Measurements from ENCODE around the gene CAMK2D.

The CAMK2D gene

DNA sequence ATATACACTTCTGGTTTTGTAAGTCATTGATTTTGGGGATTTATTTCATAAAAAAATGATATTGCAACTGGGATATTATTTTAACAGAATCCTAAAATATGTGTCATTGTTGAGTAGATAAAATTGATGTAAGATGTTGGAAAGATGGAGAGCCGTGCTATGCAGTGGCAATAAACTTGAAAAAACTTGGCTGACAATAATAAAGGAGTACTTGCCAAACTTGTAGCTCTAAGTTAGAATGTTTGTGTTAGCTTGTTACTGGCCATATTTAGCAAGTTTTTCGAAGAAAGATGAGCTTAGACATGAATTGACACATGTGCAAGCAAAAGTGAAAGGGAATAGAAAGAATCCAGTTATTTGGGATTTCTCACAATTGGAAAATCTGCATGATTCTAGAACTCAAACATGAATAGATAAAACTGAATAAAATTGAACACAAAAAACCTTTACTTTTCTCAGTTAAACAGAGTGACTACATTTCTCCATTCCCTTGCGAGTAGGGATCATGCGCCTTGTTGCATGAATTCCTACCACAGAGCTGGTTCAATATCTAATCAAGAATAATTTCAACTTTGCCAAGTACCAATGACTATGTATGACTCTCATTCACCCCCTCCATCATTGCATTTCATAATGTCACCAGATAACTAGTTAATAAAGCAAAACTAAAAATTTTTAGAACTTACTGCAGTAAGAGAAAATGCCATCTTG is 327.8 kb downstream of the CAMK2D start:
- DNase-seq: no peak

DNA sequence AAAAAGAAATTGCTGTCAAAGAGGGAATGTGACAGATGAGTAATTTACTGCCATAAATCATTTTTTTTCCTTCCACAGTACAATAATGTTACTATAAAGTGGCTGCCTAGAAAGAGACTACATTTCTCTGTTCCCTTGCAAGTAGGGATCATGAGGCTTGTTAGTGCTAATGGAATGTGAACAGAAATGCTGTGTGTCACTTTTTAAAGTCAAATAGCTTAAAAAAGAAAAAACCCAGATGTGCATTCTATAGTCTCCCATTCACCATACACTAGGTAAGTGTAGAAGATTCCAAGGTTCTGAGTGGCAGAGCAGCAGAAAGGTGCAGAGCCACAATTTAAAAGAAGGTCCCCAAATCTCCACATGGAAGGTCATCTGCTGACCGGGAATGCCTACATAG is 328.4 kb downstream of the CAMK2D start:
- DNase-seq: no peak

DNA sequence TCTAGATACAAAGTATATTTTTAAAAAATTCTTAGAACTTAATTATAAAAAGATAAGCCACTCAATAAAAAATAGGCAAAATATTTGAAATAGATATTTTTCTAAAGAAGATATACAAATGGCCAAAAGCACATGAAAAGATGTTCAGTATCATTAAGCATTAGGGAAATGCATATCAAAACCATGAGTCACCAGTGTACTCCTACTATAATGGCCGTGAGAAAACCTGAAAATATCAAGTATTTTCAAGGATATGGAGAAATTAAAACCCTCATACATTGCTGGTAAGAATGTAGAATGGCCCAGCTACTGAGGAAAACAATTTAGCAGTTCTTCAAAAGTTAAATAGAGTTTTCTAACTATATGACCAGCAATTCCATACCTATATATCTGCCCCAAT is 337.9 kb downstream of the CAMK2D start:
- DNase-seq: no peak

DNA sequence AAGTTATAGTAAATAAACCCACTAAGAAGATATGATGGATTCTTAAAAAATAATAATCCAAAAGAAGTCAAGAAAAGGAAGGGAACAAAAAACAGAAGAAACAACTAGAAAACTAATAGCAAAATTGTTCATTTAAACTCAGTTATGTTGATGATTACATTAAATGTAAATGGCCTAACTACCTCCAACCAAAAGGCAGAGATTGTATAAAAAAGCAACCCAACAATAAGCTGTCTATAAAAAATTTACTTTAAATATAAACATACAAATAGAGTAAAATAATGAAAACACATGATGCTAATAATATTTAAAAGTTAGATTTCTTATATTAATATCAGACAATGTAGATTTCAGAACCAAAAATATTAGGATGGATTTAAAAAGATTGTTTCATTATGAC is 340.6 kb downstream of the CAMK2D start:
- no peak for DNase-seq

DNA sequence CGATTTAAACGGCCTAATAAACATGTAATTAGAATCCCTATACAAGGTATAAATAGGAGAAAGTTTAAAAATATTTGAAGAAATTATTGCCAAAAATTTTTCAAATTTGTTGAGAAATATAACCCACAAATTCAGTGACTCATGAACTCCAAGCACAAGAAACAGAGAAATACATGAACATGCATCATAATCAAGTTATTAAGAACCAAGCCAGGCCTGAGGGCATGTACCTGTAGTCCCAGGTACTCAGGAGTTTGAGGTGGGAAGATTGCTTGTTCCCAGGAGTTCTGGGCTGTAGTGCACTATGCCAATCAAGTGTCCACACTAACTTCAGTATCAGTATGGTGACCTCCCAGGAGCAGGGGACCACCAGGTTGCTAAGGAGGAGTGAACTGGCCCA is 341.9 kb downstream of the CAMK2D start:
- no peak for DNase-seq

DNA sequence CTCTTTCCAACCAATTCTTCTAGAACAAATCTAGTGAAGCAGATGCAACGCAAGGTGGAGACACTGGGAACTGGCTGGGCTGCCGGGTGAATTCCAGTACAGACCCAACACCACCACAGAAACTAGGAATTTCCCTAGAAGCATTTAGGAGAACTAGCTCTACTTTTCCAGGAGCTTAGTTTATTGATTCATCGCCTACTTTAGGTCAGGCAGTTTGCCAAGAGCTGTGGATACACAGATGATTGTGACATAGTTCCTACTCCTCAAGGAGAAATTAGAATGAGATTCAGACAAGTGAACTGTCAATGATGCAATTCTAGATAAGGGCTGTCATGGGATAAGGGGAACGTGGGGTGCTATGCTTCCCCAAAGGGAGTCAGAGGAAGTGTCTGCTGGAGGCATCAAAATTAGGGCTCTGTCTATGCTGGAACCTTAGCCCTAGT is 350.0 kb downstream of the CAMK2D start:
- DNase-seq: no peak

DNA sequence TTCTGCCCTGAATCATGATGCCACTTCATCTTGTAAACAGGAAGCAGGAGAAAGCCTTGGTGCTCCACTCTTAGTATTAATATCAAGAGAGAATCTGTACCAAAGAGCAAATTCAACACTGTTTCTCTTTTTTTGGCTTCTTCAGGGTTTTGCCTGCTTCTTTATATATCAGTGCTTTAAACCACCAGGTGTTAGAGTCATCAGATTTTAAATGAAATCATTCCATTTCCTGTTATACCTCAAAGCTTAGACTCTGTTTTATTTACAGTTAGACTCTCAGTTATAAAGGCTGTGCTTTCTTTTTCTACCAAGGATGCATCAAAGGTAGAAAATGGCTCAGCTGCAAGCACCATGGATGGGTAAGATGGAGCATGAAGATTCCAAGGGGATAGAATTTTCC is 350.9 kb downstream of the CAMK2D start:
- no peak for DNase-seq

DNA sequence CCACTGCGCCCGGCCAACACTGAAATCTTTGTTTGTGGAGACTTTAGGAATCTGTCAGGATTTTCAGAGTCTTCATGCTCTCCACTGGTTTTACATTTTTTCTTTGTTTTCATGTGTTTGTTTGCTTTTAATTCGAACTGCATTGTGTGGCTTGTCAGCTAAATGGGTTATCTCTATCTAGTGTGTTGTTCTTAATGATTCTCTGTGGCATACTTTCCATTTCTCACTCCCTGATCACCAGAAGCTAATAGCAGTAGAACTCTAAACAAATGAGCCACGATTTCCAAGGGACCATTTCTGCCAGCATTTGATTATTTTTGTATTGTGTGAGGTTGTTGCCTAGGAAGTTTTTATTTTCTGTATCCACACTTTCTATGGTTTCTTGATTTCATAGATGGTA is 352.4 kb downstream of the CAMK2D start:
- DNase-seq: no peak

DNA sequence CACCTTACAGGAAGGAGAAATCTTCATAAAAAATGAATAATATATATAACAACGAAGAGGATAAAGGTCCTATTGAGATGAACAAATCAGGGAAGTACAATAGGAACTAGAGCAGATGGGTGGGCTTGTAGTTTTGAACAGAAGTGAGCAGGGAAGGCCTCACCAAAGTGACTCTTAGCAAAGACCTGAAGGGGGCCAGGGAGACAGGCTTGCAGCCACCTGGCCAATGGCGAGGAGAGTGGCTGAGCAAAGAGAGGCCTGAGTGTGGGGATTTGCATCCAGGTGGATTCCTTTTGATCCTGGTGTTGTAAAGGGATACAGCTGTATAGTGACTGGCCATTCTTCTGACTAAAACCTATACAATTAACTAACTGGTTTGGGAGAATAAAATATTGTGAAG is 354.1 kb downstream of the CAMK2D start:
- no peak for DNase-seq

DNA sequence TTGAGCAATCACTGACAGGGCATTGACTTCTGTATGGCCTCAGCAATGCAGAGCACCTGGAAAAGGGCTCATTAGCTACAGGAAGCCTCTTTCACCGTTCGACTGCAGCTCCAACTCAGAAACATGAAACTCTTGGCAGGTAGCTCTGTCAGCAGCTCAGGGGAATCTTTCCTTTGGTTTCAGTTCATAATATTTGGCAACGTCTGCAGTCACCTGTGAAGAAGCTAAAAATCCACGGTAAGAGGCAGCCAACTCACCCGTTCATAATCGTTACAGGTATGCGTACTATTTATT is 354.9 kb downstream of the CAMK2D start:
- DNase-seq: no peak

DNA sequence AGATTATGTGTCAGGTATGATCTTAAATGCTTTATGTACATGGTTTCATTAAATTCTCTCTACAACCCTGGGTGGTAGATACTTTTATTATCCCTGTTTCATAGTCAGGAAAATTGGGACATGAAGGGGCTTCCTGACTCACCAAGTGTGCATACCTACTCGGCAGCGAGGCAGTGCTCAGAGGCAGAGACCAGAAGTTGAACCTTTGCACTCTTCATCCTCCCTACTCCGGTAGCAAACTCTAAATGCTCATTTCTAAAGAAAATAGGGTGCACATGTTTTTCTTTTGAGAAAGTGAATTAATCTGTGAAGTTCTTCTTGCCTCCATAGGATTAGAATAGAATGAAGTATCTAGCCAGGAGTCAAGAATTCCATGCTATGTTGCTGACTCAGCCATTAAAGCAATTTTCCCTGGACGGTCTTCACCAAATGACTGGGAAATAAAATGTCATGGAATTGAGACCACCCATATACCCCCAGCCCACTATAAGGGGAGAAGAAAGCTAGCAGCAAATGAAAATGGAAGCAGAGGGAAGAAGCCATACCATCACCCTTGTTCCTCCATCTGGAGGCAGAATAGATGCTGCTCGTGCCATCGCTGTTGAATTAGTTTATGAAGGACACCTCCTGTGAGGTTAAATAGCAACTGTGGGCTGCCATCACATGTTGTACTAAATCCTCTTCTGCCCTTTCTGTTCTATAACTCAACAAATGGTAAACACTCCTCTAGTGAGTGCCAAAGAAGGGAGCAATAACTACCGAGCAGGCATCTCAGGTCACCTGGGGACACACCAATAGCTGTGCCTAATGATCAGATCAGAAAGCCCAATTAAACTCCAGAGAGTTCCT is 355.4 kb downstream of the CAMK2D start:
- no peak for DNase-seq

DNA sequence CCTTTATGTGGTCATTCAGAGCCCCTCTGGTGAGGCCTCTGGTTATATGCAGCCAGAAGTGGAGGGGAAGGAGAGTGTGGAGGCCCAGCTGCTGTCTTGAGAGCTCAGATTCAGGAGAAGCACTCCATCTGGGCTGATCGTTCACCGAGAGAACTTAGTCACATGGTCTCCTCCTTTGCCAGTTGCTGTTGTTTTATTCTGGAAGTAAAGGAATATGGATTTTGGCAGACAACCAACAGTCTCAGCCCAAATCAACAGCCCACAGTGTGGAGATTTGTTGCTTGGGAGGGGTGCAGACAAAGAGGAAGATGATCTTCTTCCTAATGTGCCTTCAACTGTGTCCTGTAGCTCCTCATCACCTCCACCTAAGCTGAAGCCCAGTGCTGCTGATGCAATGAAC is 356.7 kb downstream of the CAMK2D start:
- DNase-seq: no peak

DNA sequence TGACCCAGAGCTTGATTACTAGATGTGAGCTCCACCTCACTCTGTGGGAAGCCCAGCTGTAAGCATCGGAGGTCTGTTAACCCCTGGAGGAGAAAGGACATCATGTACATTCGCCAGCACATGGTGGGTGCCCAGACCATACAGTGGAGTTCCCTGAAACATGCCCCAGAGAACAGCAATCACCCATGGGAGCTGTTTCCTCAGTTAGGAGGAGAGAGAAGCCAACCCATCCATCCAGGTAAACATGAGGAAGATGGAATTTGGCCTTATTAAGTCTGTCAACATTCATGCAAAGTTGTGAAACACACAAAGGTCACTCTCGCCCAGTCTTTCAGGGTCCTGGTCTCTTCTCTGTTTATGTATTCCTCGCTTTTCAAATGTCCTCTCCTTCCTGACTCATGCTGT is 357.4 kb downstream of the CAMK2D start:
- DNase-seq: no peak

Data from activated CD4-positive, alpha-beta T cell treated with anti-CD3 and anti-CD28 coated beads, Interleukin-10, Interleukin-2, amounts not matched to agents 100 ng/mL and 50 ng/mL, durations not matched to agents 16 hours and 8 hours (primary cell).